Smooth muscle cell (in vitro differentiated cells): ENCODE results near the gene DIPK1A. TPM values are rescaled to one million over a fixed set of nuclear protein-coding genes. Genes with fewer than 3 reads are reported as not detected.

Experiments
- DNase-seq: peaks from one replicate; lab custom pipeline; 2025; ENCODE audit not compliant: unreplicated experiment; lab: John Stamatoyannopoulos, UW
- H2AFZ ChIP-seq: fragments of 200-600 bp; sonication (generic); 2 replicates; pipeline ENCODE4 v1.6.0; 2016; ENCODE audit warnings: antibody characterized with exemption, low read depth, mild to moderate bottlenecking
- H3F3A ChIP-seq: fragments of 200-600 bp; sonication (generic); 2 replicates; pipeline ENCODE4 v1.6.0; 2017; ENCODE audit warnings: antibody characterized with exemption, low read depth
- H3K27ac ChIP-seq: fragments of 200-600 bp; sonication (generic); 2 replicates; pipeline ENCODE4 v1.5.1; 2016; ENCODE audit warnings: low read depth, mild to moderate bottlenecking
- H3K27me3 ChIP-seq: fragments of 200-600 bp; sonication (generic); 2 replicates; pipeline ENCODE4 v1.6.1; 2016; ENCODE audit warnings: low read depth, mild to moderate bottlenecking
- H3K36me3 ChIP-seq: fragments of 200-600 bp; sonication (generic); 2 replicates; pipeline ENCODE4 v1.5.1; 2016; ENCODE audit warnings: low read depth
- H3K4me1 ChIP-seq: fragments of 200-600 bp; sonication (generic); 2 replicates; pipeline ENCODE4 v1.5.1; 2016; ENCODE audit warnings: low read depth
- H3K4me2 ChIP-seq: fragments of 200-600 bp; sonication (generic); 2 replicates; pipeline ENCODE4 v1.6.0; 2016; ENCODE audit warnings: mild to moderate bottlenecking
- H3K4me3 ChIP-seq: fragments of 200-600 bp; sonication (generic); 2 replicates; pipeline ENCODE4 v1.5.1; 2016; ENCODE audit warnings: mild to moderate bottlenecking
- H3K79me2 ChIP-seq: fragments of 200-600 bp; sonication (generic); 2 replicates; pipeline ENCODE4 v1.6.0; 2016; ENCODE audit warnings: low read depth, mild to moderate bottlenecking
- H3K9ac ChIP-seq: fragments of 200-600 bp; sonication (generic); 2 replicates; pipeline ENCODE4 v1.6.0; 2016; ENCODE audit warnings: low read depth
- H3K9me3 ChIP-seq: fragments of 200-600 bp; sonication (generic); replicated peaks from 2 replicates; pipeline ENCODE4 v1.5.1; 2016; ENCODE audit warnings: low read depth
- H4K20me1 ChIP-seq: fragments of 200-600 bp; sonication (generic); 2 replicates; pipeline ENCODE4 v1.6.0; 2016; ENCODE audit warnings: low read depth
- CTCF ChIP-seq: fragments of 200-600 bp; sonication (generic); IDR thresholded peaks from 2 replicates; pipeline ENCODE4 v1.5.1; 2017; ENCODE audit warnings: borderline replicate concordance, mild to moderate bottlenecking, antibody characterized with exemption; ENCODE audit not compliant: insufficient read depth, poor library complexity, severe bottlenecking
- WGBS: methylation state at CpG from one replicate; pipeline ENCODE4 v1.1.7; 2016; ENCODE audit warnings: low lambda C conversion rate; 5-methylcytosine and 5-hydroxymethylcytosine counted together
- polyA plus RNA-seq: library from polyadenylated mRNA; unstranded; fragments of >200 nt; fragmentation: Nextera tagmentation; extraction: Ambion mirVana; gene quantifications from 2 replicates; pipeline ENCODE4 v1.2.1, GENCODE V29; 2016
- total RNA-seq: library from RNA; depleted of rRNA; stranded (reverse); fragments of >200 nt; gene quantifications from 2 replicates; pipeline ENCODE4 v1.2.3, GENCODE V29; 2014

Gene DIPK1A
- total and polyA plus RNA-seq, 2 experiments from 2014 or later, result 7.3 to 8.3 TPM

DNA sequence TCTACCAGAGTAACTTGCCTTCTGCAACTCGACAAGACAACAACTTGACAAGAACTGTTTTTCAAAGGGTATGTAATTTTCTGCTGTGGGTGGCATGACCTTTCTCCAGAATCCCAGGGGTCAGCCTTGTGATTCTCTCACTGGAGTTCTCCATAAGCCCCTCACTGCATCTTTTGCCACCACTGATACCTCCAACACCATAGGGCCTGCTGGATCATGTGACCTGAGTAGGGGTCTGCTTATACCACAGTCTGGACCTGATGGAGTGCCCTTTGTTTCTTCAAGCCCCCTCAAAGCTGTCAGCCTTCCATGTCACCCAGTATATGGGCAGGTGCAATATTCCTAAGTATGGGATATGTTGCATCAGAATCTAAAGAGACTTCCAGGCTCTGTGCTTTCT, 31.6 kb upstream of the DIPK1A start:
- Histone ChIP-seq H3K79me2 (no peaks in the 10 kb centered on the region), H3K4me2 (no peak overlapping the region), H3K4me3 (no peak overlapping the region), H2AFZ (no peak overlapping the region), H3K9ac (no peak overlapping the region), H3K9me3 (no peaks in the 10 kb centered on the region), H3K27me3 (no peaks in the 10 kb centered on the region), H3K36me3 (no peaks in the 10 kb centered on the region), H3K27ac (no peak overlapping the region), H3K4me1 (no peaks in the 10 kb centered on the region), H3F3A (no peaks in the 10 kb centered on the region), H4K20me1 (no peaks in the 10 kb centered on the region)
- TF ChIP-seq CTCF, result no peak
- 95% methylated on average over 1 of the region's 1 CpG for WGBS
- no peak for DNase-seq

DNA sequence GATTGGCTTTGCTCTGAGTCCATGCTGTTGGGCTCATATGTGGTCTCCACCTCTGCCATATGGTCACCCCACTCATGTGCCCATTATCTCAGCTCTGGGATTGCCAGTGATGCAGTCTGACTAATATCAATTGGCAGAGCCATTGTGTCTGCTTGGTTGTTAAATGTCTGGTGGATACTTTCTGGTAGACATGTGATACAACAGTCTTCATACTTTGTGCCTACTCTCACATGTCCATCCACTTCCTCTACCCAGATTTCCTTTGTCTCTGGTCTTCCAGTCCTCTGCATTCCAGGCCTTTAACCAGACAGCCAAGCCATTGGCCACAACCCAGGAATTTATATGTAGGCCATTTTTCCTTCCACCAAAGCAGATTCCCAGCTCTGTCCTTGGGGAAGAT, 30.8 kb upstream of the DIPK1A start:
- Histone ChIP-seq H3K4me2 (no peak overlapping the region), H3K79me2 (no peaks in the 10 kb centered on the region), H3F3A (no peaks in the 10 kb centered on the region), H3K27ac (no peak overlapping the region), H3K9ac (no peak overlapping the region), H3K4me3 (no peak overlapping the region), H3K9me3 (no peaks in the 10 kb centered on the region), H3K4me1 (no peaks in the 10 kb centered on the region), H4K20me1 (no peaks in the 10 kb centered on the region), H2AFZ (no peak overlapping the region), H3K27me3 (no peaks in the 10 kb centered on the region), H3K36me3 (no peaks in the 10 kb centered on the region)
- DNase-seq, result no peak
- TF ChIP-seq CTCF, result no peak

DNA sequence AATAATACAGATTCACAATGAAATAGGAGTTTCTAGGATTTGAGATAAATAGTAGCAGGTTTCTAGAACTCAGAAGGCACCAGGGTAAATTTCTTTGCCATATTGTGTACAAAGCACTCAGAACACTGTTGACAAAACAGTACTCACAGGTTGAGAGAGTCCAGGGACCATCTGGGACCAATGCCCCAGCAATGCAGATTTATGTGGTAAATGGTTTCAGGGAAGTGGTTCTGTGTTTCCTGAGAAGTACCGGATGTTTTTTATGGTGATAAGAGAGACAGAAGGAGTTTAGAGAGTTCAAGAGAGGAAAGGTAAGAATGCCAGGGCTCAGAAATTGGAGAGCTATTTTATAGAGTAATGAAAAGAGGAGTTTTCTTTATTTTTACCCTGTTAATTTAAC, 29.6 kb upstream of the DIPK1A start:
- TF ChIP-seq CTCF, result no peak
- H4K20me1 ChIP-seq, result no peaks in the 10 kb centered on the region
- H3K27ac ChIP-seq, result no peak overlapping the region
- no peak overlapping the region for H2AFZ ChIP-seq
- 65% methylated on average over 1 of the region's 1 CpG for WGBS
- no peaks in the 10 kb centered on the region for H3K36me3 ChIP-seq
- H3F3A ChIP-seq, result no peaks in the 10 kb centered on the region
- no peaks in the 10 kb centered on the region for H3K27me3 ChIP-seq
- H3K4me1 ChIP-seq, result no peaks in the 10 kb centered on the region
- H3K4me2 ChIP-seq, result no peak overlapping the region
- H3K4me3 ChIP-seq, result no peak overlapping the region
- H3K9ac ChIP-seq, result no peak overlapping the region
- no peak for DNase-seq
- no peaks in the 10 kb centered on the region for H3K9me3 ChIP-seq
- no peaks in the 10 kb centered on the region for H3K79me2 ChIP-seq

GRCh38 chr1:92989936-92990583, 28.8 kb upstream of the DIPK1A start:
- H3K4me1 ChIP-seq, result no peaks in the 10 kb centered on the region
- WGBS, result 84% methylated on average over 6 of the region's 6 CpGs
- H3F3A ChIP-seq, result no peaks in the 10 kb centered on the region
- no peak for DNase-seq
- H3K4me3 ChIP-seq, result no peak overlapping the region
- H2AFZ ChIP-seq, result no peak overlapping the region
- no peak overlapping the region for H3K27ac ChIP-seq
- H3K36me3 ChIP-seq, result no peaks in the 10 kb centered on the region
- no peaks in the 10 kb centered on the region for H3K79me2 ChIP-seq
- no peaks in the 10 kb centered on the region for H3K9me3 ChIP-seq
- H4K20me1 ChIP-seq, result no peaks in the 10 kb centered on the region
- no peak overlapping the region for H3K9ac ChIP-seq
- no peaks in the 10 kb centered on the region for H3K27me3 ChIP-seq
- no peak for TF ChIP-seq CTCF
- no peak overlapping the region for H3K4me2 ChIP-seq
